MM.1S (cell line): ENCODE data around the gene LTN1.

Experiments used
- DNase-seq: peaks from one replicate; pipeline ENCODE4 v3.0.0-alpha.2; 2015
- H2AFZ ChIP-seq: fragments of 300-600 bp; sonication (generic); 2 replicates; pipeline ENCODE4 v1.6.0; 2016; ENCODE audit warnings: antibody characterized with exemption, low read length
- H3F3A ChIP-seq: fragments of 300-600 bp; sonication (generic); 2 replicates; pipeline ENCODE4 v1.6.1; 2016; ENCODE audit warnings: mild to moderate bottlenecking, antibody characterized with exemption, low read length, moderate library complexity, mixed read lengths; ENCODE audit not compliant: insufficient read depth
- H3K27ac ChIP-seq: fragments of 300-600 bp; sonication (generic); 2 replicates; pipeline ENCODE4 v1.5.1; 2016; ENCODE audit warnings: mild to moderate bottlenecking, low read length
- H3K27me3 ChIP-seq: fragments of 300-600 bp; sonication (generic); replicated peaks from 2 replicates; pipeline ENCODE4 v1.6.0; 2016; ENCODE audit warnings: low read length; ENCODE audit not compliant: insufficient read depth
- H3K36me3 ChIP-seq: fragments of 300-600 bp; sonication (generic); replicated peaks from 2 replicates; pipeline ENCODE4 v1.6.1; 2016; ENCODE audit warnings: mild to moderate bottlenecking, low read length, mixed read lengths; ENCODE audit not compliant: insufficient read depth
- H3K4me1 ChIP-seq: fragments of 300-600 bp; sonication (generic); 2 replicates; pipeline ENCODE4 v1.6.1; 2016; ENCODE audit warnings: low read length, mixed read lengths
- H3K4me2 ChIP-seq: fragments of 300-600 bp; sonication (generic); 2 replicates; pipeline ENCODE4 v1.6.0; 2016; ENCODE audit warnings: low read depth, low read length
- H3K4me3 ChIP-seq: fragments of 300-600 bp; sonication (generic); 2 replicates; pipeline ENCODE4 v1.5.1; 2016; ENCODE audit warnings: low read length, mixed read lengths
- H3K79me2 ChIP-seq: fragments of 300-600 bp; sonication (generic); 2 replicates; pipeline ENCODE4 v1.6.1; 2016; ENCODE audit warnings: mixed run types, low read length, mixed read lengths
- H3K9ac ChIP-seq: fragments of 300-600 bp; sonication (generic); 2 replicates; pipeline ENCODE4 v1.6.1; 2016; ENCODE audit warnings: low read length, mixed read lengths
- H3K9me2 ChIP-seq: fragments of 300-600 bp; sonication (generic); replicated peaks from 2 replicates; pipeline ENCODE4 v1.6.1; 2016; ENCODE audit warnings: mild to moderate bottlenecking, low read length, mixed read lengths; ENCODE audit not compliant: insufficient read depth
- H3K9me3 ChIP-seq: fragments of 300-600 bp; sonication (generic); replicated peaks from 2 replicates; pipeline ENCODE4 v1.6.1; 2016; ENCODE audit warnings: mild to moderate bottlenecking, low read length, mixed read lengths; ENCODE audit not compliant: insufficient read depth
- H4K20me1 ChIP-seq: fragments of 300-600 bp; sonication (generic); 2 replicates; pipeline ENCODE4 v1.6.1; 2016; ENCODE audit warnings: mild to moderate bottlenecking, low read length, moderate library complexity, mixed read lengths; ENCODE audit not compliant: insufficient read depth
- EZH2 ChIP-seq: fragments of 300-600 bp; sonication (generic); optimal IDR thresholded peaks from 2 replicates; pipeline ENCODE3; 2017; ENCODE audit warnings: low read depth, mild to moderate bottlenecking, antibody characterized with exemption, low read length, mixed read lengths
- EZH2phosphoT487 ChIP-seq: fragments of 300-600 bp; sonication (generic); IDR thresholded peaks from 2 replicates; pipeline ENCODE4 v1.6.1; 2018; ENCODE audit warnings: antibody characterized with exemption, low read length
- TF ChIP-seq, protein P1 (sequence below): fragments of 300-600 bp; sonication (generic); IDR thresholded peaks from 2 replicates; pipeline ENCODE4 v1.5.1; 2016; ENCODE audit warnings: antibody characterized with exemption, low read length, mixed read lengths

LTN1 gene

DNA sequence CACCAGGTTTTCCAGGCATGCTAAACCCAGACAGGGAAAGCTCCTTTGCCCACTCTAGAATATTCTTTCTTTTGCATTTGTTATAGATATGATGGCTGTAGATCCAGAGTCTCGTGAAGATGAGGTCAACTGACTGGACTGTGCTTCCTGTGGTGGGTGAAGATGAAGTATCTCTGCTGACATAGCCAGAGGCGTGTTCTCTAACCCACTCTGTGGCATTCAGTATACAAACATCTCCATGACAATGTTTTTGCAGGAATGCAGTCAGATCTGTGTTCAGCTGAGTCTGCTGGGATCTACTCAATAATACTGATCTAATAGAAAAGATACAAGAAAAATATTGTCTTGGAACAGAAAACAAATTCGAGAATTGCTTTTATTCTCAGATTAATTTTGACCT, 15.1 kb upstream of the LTN1 start:
- Histone ChIP-seq H3K27ac (no peak overlapping the region), H3K9me2 (no peaks in the 10 kb centered on the region), H3K79me2 (no peaks in the 10 kb centered on the region), H3K36me3 (no peaks in the 10 kb centered on the region), H2AFZ (no peak overlapping the region), H4K20me1 (no peaks in the 10 kb centered on the region), H3K4me3 (no peak overlapping the region), H3K27me3 (no peaks in the 10 kb centered on the region), H3K9me3 (no peaks in the 10 kb centered on the region), H3K4me1 (no peaks in the 10 kb centered on the region), H3K4me2 (no peak overlapping the region), H3K9ac (no peak overlapping the region), H3F3A (peaks cover 9% of the 10 kb centered on the region)
- no peak for DNase-seq
- TF ChIP-seq EZH2phosphoT487 (no peak), EZH2 (no peak)
- TF ChIP-seq, protein P1, sequence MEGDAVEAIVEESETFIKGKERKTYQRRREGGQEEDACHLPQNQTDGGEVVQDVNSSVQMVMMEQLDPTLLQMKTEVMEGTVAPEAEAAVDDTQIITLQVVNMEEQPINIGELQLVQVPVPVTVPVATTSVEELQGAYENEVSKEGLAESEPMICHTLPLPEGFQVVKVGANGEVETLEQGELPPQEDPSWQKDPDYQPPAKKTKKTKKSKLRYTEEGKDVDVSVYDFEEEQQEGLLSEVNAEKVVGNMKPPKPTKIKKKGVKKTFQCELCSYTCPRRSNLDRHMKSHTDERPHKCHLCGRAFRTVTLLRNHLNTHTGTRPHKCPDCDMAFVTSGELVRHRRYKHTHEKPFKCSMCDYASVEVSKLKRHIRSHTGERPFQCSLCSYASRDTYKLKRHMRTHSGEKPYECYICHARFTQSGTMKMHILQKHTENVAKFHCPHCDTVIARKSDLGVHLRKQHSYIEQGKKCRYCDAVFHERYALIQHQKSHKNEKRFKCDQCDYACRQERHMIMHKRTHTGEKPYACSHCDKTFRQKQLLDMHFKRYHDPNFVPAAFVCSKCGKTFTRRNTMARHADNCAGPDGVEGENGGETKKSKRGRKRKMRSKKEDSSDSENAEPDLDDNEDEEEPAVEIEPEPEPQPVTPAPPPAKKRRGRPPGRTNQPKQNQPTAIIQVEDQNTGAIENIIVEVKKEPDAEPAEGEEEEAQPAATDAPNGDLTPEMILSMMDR, result no peak

DNA sequence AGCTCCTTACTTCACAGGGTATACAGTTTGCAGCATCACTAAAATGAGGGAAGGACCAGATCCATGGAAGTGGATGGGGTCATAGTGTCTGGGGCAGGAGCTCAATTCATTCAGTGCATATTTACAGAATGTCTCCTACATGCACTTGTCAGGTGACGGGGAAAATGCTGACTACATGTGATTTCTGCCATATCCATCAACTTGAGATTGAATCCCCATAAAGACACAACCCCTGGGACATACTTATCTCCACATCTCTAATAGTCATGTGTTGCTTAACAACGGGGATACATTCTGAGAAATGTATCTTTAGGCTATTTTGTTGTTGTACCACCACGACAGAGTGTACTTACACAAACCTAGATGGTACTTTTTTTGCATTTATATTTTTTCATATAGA, 14.5 kb upstream of the LTN1 start:
- H3K9ac ChIP-seq, result no peak overlapping the region
- H3K4me1 ChIP-seq, result no peaks in the 10 kb centered on the region
- no peaks in the 10 kb centered on the region for H4K20me1 ChIP-seq
- H3K9me2 ChIP-seq, result no peaks in the 10 kb centered on the region
- no peak overlapping the region for H2AFZ ChIP-seq
- H3K4me3 ChIP-seq, result no peak overlapping the region
- no peaks in the 10 kb centered on the region for H3K27me3 ChIP-seq
- H3K4me2 ChIP-seq, result no peak overlapping the region
- peaks cover 15% of the 10 kb centered on the region for H3F3A ChIP-seq
- H3K36me3 ChIP-seq, result no peaks in the 10 kb centered on the region
- TF ChIP-seq, protein P1, result no peak
- TF ChIP-seq EZH2phosphoT487 (no peak), EZH2 (no peak)
- no peak overlapping the region for H3K27ac ChIP-seq
- no peak for DNase-seq
- H3K9me3 ChIP-seq, result no peaks in the 10 kb centered on the region
- no peaks in the 10 kb centered on the region for H3K79me2 ChIP-seq

DNA sequence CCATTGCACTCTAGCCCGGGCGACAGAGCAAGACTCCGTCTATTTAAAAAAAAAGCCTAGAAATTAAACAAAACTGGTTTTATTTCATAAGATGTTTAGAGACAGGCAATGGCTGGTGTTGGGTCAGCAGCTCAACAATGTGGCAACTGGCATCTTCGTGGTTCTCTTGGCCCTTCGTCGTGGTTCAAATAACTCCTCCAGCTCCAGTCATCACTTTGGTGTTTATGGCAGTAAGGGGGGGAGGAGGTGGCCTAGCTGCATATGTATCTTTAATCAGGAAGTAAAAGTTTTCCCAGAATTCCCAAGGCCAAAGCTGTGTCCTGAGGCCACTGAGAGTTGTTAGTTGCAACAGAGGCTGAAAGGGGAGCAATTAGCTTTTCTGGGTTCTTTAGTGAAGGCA, 13.0 kb upstream of the LTN1 start:
- no peaks in the 10 kb centered on the region for H3K4me1 ChIP-seq
- no peak overlapping the region for H3K4me2 ChIP-seq
- TF ChIP-seq EZH2 (no peak), EZH2phosphoT487 (no peak)
- TF ChIP-seq, protein P1, result no peak
- H3K9me2 ChIP-seq, result no peaks in the 10 kb centered on the region
- no peak overlapping the region for H2AFZ ChIP-seq
- no peak overlapping the region for H3K27ac ChIP-seq
- H4K20me1 ChIP-seq, result no peaks in the 10 kb centered on the region
- H3K9ac ChIP-seq, result no peak overlapping the region
- no peaks in the 10 kb centered on the region for H3K27me3 ChIP-seq
- H3K9me3 ChIP-seq, result no peaks in the 10 kb centered on the region
- no peaks in the 10 kb centered on the region for H3K79me2 ChIP-seq
- H3K4me3 ChIP-seq, result no peak overlapping the region
- H3F3A ChIP-seq, result peaks cover 17% of the 10 kb centered on the region
- H3K36me3 ChIP-seq, result no peaks in the 10 kb centered on the region
- DNase-seq, result no peak
